Uterus (tissue), 4 donors: Measurements from ENCODE around the gene PAFAH2. TPM values are rescaled to one million over a fixed set of nuclear protein-coding genes. Genes with fewer than 3 reads are reported as not detected.

Experiments
- DNase-seq, 2 donors: peaks; one replicate each; pipeline ENCODE4 v3.0.0-alpha.2; 2019 to 2020
- H3K27ac ChIP-seq, 2 donors: fragments of 200-600 bp; sonication (generic); 1 replicate in 1 of 2; 2 replicates in 1 of 2; pipeline ENCODE4 v1.5.1; 2016 to 2018
- H3K27me3 ChIP-seq, 2 donors: fragments of 200-600 bp; sonication (generic); one replicate each; pipeline ENCODE4 v1.5.1; 2018 to 2019; ENCODE audit warnings: control low read depth in 1 of 2
- H3K36me3 ChIP-seq, 2 donors: fragments of 200-600 bp; sonication (generic); one replicate each; pipeline ENCODE4 v1.5.1; 2019; ENCODE audit warnings: control low read depth in 1 of 2
- H3K4me1 ChIP-seq, 2 donors: fragments of 200-600 bp; sonication (generic); one replicate each; pipeline ENCODE4 v1.5.1; 2018 to 2019; ENCODE audit warnings: control low read depth in 1 of 2
- H3K4me3 ChIP-seq, 2 donors: fragments of 200-600 bp; sonication (generic); 1 replicate in 1 of 2; 2 replicates in 1 of 2; pipeline ENCODE4 v1.5.1; 2018 to 2019; ENCODE audit warnings: mild to moderate bottlenecking in 1 of 2
- H3K9me3 ChIP-seq, 2 donors: fragments of 200-600 bp; sonication (generic); one replicate each; pipeline ENCODE4 v1.5.1; 2019; ENCODE audit warnings: control low read depth in 1 of 2
- POLR2A ChIP-seq, 2 donors: fragments of 450-650 bp; IDR thresholded peaks; one replicate each; pipeline ENCODE4 v1.6.1; 2016; ENCODE audit warnings: antibody characterized with exemption in 2 of 2, mild to moderate bottlenecking in 1 of 2, moderate library complexity in 1 of 2
- intact Hi-C: fragments of 100-400 bp; cut with DNase I; formaldehyde crosslinking; loops from one replicate; pipeline ENCODE4 v1.15.1; 2023; ENCODE audit warnings: low total_unique reads
- total RNA-seq, 4 donors: library from RNA; depleted of rRNA in 3 of 4; stranded (reverse); fragments of >200 nt in 3 of 4; gene quantifications; one replicate each; pipeline versions ENCODE4 v1.1.0 to v1.2.4, GENCODE V29; 2014 to 2023
- TF ChIP-seq, protein P1 (sequence below), 4 experiments: fragments of 200-600 bp in 2 of 4; fragments of 450-650 bp in 2 of 4; sonication (generic) in 2 of 4; IDR thresholded peaks; one replicate each; pipeline ENCODE4 v1.5.1; 2016 to 2019; ENCODE audit warnings: antibody characterized with exemption in 4 of 4, mild to moderate bottlenecking in 2 of 4, moderate library complexity in 1 of 4
- donor health status: DM: yes; HTN: yes; CAD: no.

PAFAH2 gene
- total RNA-seq, 4 donors from 2014 or later, result 6.2 to 12.3 (median 9.2) TPM

DNA sequence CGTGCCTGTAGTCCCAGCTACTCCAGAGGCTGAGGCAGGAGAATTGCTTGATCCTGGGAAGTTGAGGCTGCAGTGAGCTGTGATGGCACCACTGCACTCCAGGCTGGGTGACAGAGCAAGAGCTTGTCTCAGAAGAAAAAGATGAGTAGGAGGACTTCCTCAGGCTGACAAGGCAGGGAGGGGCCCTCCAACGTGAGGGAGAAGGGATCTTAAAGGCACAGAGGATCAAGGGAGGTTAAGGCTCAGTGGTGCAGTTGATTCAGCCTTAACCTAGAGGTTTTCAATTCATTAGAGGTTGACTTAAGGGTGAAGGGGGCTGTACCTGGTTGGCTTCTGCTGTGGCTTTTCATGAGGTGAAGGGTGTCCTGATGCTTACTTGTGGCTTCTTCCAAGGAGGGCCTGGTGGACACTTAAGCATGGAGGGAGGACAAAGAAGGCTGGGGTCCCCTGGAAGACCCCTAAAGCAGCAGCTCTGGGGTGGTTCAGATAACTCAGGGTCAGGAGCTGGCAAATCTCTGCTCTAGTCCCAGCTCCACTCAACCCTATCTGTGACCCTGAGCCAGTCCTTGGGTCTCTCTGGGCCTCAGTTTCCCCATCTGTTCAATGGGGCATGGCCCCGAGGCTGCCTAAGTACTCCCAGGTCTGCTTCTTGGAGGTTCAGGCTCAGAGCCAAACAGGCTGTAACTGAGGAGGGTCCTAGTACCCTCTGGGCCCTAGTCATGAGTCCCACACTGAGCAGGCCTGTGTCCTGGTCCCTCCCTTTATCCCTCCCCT is 30.0 kb upstream of the PAFAH2 start:
- no peaks in the 10 kb centered on the region for H3K36me3 ChIP-seq
- intact Hi-C loops, result no loop called here

DNA sequence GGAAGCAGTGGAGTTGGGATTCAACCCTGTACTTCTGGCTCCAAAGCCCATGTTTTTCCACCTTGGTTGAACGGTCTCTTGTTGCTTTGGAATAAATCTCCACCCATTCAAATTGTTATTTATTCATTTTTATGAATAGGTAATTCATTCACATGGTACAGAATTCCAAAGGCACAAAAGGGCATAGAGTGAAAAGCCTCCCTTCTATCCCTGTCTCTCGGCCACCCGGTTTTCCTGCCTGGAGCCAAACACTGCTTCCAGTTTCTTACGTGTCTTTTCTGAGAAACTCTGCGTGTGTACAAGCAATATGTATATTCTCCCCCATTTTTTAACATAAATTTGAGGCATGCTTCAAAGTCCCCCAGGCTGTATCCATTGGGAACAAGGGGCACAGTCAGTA is 27.7 kb upstream of the PAFAH2 start:
- Histone ChIP-seq H3K36me3 (no peaks in the 10 kb centered on the region), H3K27me3 (no peaks in the 10 kb centered on the region), H3K27ac (no peak overlapping the region), H3K4me1 (peaks cover 0 to 5% of the 10 kb centered on the region in 2 donors), H3K9me3 (no peaks in the 10 kb centered on the region), H3K4me3 (no peak overlapping the region)
- no peak for DNase-seq
- TF ChIP-seq, protein P1, sequence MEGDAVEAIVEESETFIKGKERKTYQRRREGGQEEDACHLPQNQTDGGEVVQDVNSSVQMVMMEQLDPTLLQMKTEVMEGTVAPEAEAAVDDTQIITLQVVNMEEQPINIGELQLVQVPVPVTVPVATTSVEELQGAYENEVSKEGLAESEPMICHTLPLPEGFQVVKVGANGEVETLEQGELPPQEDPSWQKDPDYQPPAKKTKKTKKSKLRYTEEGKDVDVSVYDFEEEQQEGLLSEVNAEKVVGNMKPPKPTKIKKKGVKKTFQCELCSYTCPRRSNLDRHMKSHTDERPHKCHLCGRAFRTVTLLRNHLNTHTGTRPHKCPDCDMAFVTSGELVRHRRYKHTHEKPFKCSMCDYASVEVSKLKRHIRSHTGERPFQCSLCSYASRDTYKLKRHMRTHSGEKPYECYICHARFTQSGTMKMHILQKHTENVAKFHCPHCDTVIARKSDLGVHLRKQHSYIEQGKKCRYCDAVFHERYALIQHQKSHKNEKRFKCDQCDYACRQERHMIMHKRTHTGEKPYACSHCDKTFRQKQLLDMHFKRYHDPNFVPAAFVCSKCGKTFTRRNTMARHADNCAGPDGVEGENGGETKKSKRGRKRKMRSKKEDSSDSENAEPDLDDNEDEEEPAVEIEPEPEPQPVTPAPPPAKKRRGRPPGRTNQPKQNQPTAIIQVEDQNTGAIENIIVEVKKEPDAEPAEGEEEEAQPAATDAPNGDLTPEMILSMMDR (IDR thresholded peaks at IDR 0.05), result no peak
- no peak for TF ChIP-seq POLR2A (IDR thresholded peaks at IDR 0.05)
- intact Hi-C loops, result no loop called here

More for the DNA sequence above, 30.0 kb upstream of the PAFAH2 start:
- H3K27ac ChIP-seq, result no peak overlapping the region
- no peaks in the 10 kb centered on the region for H3K27me3 ChIP-seq
- TF ChIP-seq POLR2A (IDR thresholded peaks at IDR 0.05), result no peak
- TF ChIP-seq, protein P1 (IDR thresholded peaks at IDR 0.05), result no peak
- H3K4me3 ChIP-seq, result no peak overlapping the region
- no peaks in the 10 kb centered on the region for H3K4me1 ChIP-seq
- DNase-seq, result no peak
- H3K9me3 ChIP-seq, result no peaks in the 10 kb centered on the region

DNA sequence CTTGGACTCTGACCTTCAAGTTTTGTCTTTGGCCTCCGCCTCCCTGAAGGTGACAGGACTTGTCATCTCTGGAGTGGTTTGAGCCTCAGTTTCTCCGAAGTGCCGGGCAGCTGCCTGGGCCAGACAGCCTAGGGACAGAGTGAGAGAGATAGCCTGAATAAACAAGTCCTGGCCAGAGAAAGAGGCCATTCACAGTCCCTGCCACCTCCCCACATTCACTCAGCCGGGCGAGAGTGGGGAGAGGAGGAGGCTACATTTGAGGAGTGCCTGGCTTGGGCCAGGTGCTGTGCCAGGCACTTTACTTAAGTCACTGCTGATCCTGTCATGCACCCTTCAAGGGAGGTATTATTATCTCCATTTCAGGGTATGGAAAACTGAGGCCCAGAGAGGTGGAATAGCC is 27.2 kb upstream of the PAFAH2 start:
- intact Hi-C loops, result no loop called here
- Histone ChIP-seq H3K36me3 (no peaks in the 10 kb centered on the region), H3K27ac (no peak overlapping the region), H3K4me1 (peaks cover 0 to 5% of the 10 kb centered on the region in 2 donors), H3K9me3 (no peaks in the 10 kb centered on the region), H3K27me3 (no peaks in the 10 kb centered on the region), H3K4me3 (no peak overlapping the region)
- TF ChIP-seq POLR2A (IDR thresholded peaks at IDR 0.05), result no peak
- TF ChIP-seq, protein P1 (IDR thresholded peaks at IDR 0.05), result no peak
- no peak for DNase-seq

DNA sequence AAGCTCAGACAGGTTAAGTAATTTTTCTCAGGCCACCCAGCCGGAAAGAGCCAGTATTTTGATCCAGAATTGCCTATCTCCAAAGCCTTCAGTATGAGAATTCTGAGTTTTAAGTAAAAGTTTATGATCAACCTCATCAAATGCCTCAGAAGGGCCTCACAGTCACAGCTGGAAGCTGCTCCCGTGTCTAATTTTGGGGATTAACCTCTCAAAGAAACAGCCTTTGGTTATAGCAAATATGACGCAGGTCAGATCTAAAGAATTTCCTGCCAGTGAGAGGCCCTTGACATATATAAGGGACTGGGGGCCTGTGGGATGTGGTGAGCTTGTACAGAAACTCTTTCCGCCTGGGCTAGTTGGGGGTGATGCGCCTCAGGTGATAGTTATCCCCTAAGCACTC is 26.0 kb upstream of the PAFAH2 start:
- TF ChIP-seq, protein P1 (IDR thresholded peaks at IDR 0.05), result no peak
- TF ChIP-seq POLR2A (IDR thresholded peaks at IDR 0.05), result no peak
- Histone ChIP-seq H3K9me3 (no peaks in the 10 kb centered on the region), H3K36me3 (no peaks in the 10 kb centered on the region), H3K27me3 (no peaks in the 10 kb centered on the region), H3K4me1 (peaks cover 0 to 5% of the 10 kb centered on the region in 2 donors), H3K27ac (no peak overlapping the region), H3K4me3 (no peak overlapping the region)
- intact Hi-C loops, result no loop called here
- no peak for DNase-seq

DNA sequence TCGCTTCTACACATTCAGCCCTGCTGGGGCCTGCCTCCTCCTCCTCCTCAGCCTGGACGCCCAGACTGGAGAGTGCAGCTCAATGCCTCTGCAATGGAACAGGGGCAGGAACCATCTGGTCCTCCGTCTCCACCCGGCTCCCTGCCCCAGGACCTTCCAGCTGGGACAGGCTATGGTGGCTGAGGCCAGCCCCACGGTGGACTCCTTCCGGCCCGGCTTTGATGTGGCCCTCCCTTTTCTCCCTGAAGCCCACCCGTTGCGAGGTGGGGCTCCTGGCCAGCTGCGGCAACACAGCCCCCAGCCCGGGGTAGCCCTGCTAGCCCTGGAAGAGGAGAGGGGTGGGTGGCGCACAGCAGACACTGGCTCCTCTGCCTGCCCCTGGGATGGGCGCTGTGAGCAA is 25.1 kb upstream of the PAFAH2 start:
- Histone ChIP-seq H3K27me3 (no peaks in the 10 kb centered on the region), H3K9me3 (no peaks in the 10 kb centered on the region), H3K4me1 (peaks cover 0 to 5% of the 10 kb centered on the region in 2 donors), H3K36me3 (no peaks in the 10 kb centered on the region), H3K27ac (peak overlapping the region in 1 of 2 donors; percentile 54), H3K4me3 (no peak overlapping the region)
- TF ChIP-seq, protein P1 (IDR thresholded peaks at IDR 0.05), result no peak
- TF ChIP-seq POLR2A (IDR thresholded peaks at IDR 0.05), result no peak
- intact Hi-C loops, result no loop called here
- DNase-seq, result no peak
